Natural killer cell treated with Interleukin-12 subunit alpha and Interleukin-12 subunit beta and Interleukin-15 and Interleukin-18, amount 100 ng/mL, for 72 hours (primary cell): ENCODE results near the gene PLEKHG2. TPM values are rescaled to one million over a fixed set of nuclear protein-coding genes. Genes with fewer than 3 reads are reported as not detected.
A peak's percentile ranks its signal among the peaks of the same experiment; 100 is the strongest.

Experiments
- ATAC-seq, 2 donors: fragments of 150-1000 bp; cut with Tn5 transposase in 1 of 2; sonication (Bioruptor Pico), chemical (Tn5 transposase) in 1 of 2; 2 replicates each; pipeline ENCODE4 v1.10.0; 2021
- DNase-seq: peaks from one replicate; pipeline ENCODE4 v3.0.0; 2022; ENCODE audit warnings: low spot score
- H3K27ac Mint-ChIP-seq, 2 donors: 1 replicate in 1 of 2; 2 replicates in 1 of 2; pipeline ENCODE4 v1.8.0; 2022; ENCODE audit warnings: mixed read lengths in 2 of 2, mild to moderate bottlenecking in 1 of 2, moderate library complexity in 1 of 2
- H3K27me3 Mint-ChIP-seq, 2 donors: 1 replicate in 1 of 2; 2 replicates in 1 of 2; pipeline ENCODE4 v1.8.0; 2022; ENCODE audit warnings: mixed read lengths in 2 of 2
- H3K36me3 Mint-ChIP-seq: one replicate; pipeline ENCODE4 v1.8.0; 2022; ENCODE audit warnings: mixed read lengths
- H3K4me1 Mint-ChIP-seq, 2 donors: 1 replicate in 1 of 2; 2 replicates in 1 of 2; pipeline ENCODE4 v1.8.0; 2022; ENCODE audit warnings: low read depth in 2 of 2, mixed read lengths in 2 of 2, mild to moderate bottlenecking in 1 of 2
- H3K4me3 Mint-ChIP-seq: one replicate; pipeline ENCODE4 v1.8.0; 2022; ENCODE audit warnings: mixed read lengths
- H3K9me3 Mint-ChIP-seq: 2 replicates; pipeline ENCODE4 v1.8.0; 2022; ENCODE audit warnings: mixed read lengths
- total RNA-seq, 2 donors: library from RNA; stranded (reverse); gene quantifications; one replicate each; pipeline ENCODE4 v1.2.3, GENCODE V29; 2022

PLEKHG2 gene
- total RNA-seq, 2 donors from 2014 or later = 30.8 to 68.1 TPM

DNA sequence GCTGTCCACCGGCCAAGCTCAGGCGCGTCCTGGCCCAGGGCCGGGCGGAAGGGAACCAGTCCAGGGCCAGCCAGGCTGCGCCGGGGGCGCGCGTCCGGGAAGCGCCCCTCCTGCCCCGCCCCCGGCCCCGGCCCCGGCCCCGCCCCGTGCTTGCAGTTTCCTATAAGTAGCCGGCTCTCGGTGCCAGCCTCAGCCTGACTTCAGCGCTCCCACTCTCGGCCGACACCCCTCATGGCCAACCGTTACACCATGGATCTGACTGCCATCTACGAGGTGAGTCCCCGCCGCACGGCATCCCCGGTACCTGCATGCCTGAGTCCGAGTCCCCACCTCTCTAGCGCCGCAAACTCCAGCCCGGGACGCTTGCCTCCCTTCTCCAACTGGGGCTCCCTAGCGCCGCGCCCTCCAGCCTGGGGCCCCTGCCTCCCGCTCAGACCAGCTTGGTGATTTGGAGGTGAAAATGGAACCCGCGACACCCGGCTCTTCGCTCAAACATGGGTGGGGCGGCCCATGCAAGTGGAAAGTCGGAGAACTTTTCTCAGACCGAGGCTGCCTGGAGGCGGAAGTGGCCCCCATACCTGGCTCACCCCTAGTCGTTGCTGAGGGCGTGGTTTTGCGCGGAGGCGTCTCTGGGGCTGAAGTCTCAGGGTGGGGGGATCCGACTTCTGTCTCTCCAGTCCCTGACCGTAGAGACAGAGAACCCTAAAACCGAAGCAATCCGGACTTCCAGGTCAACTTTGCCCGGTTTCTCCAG lies 5.6 kb upstream of the PLEKHG2 start, which contains the start of gene ZFP36:
Gene ZFP36 (plus strand): TSS at position 192 of the 754 bp plus-strand sequence. CDS start 58 bp downstream, at position 250.
- DNase-seq (peak; percentile 85), ATAC-seq (peak; percentile 51 to 68)
- H3K36me3 Mint-ChIP-seq = peaks cover 6% of the 10 kb centered on the region
- no peaks in the 10 kb centered on the region for H3K9me3 Mint-ChIP-seq
- H3K27ac Mint-ChIP-seq = peak within 1 kb of the TSS; percentile 78 to 98
- H3K4me3 Mint-ChIP-seq = peak within 1 kb of the TSS; percentile 81
- H3K4me1 Mint-ChIP-seq = peaks cover 52 to 58% of the 10 kb centered on the region in 2 donors
- H3K27me3 Mint-ChIP-seq = no peaks in the 10 kb centered on the region

DNA sequence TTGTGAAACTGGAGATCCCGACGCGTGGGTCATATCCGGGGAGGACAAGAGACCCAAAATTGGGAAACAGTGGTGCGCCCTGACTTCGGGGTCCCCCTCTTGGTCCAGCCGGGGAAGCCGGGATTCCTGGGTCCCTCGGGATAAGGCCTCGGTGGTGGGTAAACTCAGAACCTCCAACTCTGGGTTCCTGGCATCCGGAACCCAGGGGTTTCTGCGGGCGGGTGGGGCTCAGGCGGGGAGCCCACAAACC lies 5.1 kb upstream of the PLEKHG2 start:
- Mint-ChIP-seq H3K4me3 (peak overlapping the region; percentile 81), H3K36me3 (peaks cover 6% of the 10 kb centered on the region), H3K27me3 (no peaks in the 10 kb centered on the region), H3K4me1 (peaks cover 52 to 57% of the 10 kb centered on the region in 2 donors), H3K9me3 (no peaks in the 10 kb centered on the region), H3K27ac (peak overlapping the region; percentile 78 to 98)
- ATAC-seq = no peak
- no peak for DNase-seq

DNA sequence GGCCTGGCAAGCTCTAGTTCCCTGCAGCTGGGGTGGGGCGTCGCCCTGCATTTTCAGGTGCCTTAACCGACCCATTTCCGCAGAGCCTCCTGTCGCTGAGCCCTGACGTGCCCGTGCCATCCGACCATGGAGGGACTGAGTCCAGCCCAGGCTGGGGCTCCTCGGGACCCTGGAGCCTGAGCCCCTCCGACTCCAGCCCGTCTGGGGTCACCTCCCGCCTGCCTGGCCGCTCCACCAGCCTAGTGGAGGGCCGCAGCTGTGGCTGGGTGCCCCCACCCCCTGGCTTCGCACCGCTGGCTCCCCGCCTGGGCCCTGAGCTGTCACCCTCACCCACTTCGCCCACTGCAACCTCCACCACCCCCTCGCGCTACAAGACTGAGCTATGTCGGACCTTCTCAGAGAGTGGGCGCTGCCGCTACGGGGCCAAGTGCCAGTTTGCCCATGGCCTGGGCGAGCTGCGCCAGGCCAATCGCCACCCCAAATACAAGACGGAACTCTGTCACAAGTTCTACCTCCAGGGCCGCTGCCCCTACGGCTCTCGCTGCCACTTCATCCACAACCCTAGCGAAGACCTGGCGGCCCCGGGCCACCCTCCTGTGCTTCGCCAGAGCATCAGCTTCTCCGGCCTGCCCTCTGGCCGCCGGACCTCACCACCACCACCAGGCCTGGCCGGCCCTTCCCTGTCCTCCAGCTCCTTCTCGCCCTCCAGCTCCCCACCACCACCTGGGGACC lies 4.6 kb upstream of the PLEKHG2 start:
- no peaks in the 10 kb centered on the region for H3K27me3 Mint-ChIP-seq
- peak overlapping the region; percentile 81 for H3K4me3 Mint-ChIP-seq
- peaks cover 6% of the 10 kb centered on the region for H3K36me3 Mint-ChIP-seq
- peak overlapping the region; percentile 78 to 98 for H3K27ac Mint-ChIP-seq
- no peak for ATAC-seq
- DNase-seq = no peak
- no peaks in the 10 kb centered on the region for H3K9me3 Mint-ChIP-seq
- H3K4me1 Mint-ChIP-seq = peaks cover 47 to 52% of the 10 kb centered on the region in 2 donors

DNA sequence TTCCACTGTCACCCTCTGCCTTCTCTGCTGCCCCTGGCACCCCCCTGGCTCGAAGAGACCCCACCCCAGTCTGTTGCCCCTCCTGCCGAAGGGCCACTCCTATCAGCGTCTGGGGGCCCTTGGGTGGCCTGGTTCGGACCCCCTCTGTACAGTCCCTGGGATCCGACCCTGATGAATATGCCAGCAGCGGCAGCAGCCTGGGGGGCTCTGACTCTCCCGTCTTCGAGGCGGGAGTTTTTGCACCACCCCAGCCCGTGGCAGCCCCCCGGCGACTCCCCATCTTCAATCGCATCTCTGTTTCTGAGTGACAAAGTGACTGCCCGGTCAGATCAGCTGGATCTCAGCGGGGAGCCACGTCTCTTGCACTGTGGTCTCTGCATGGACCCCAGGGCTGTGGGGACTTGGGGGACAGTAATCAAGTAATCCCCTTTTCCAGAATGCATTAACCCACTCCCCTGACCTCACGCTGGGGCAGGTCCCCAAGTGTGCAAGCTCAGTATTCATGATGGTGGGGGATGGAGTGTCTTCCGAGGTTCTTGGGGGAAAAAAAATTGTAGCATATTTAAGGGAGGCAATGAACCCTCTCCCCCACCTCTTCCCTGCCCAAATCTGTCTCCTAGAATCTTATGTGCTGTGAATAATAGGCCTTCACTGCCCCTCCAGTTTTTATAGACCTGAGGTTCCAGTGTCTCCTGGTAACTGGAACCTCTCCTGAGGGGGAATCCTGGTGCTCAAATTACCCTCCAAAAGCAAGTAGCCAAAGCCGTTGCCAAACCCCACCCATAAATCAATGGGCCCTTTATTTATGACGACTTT lies 3.9 kb upstream of the PLEKHG2 start:
- no peak for ATAC-seq
- DNase-seq = no peak
- Mint-ChIP-seq H3K36me3 (peaks cover 6% of the 10 kb centered on the region), H3K9me3 (no peaks in the 10 kb centered on the region), H3K4me3 (peak overlapping the region; percentile 81), H3K27me3 (no peaks in the 10 kb centered on the region), H3K27ac (peak overlapping the region; percentile 78 to 98), H3K4me1 (peaks cover 47 to 52% of the 10 kb centered on the region in 2 donors)

DNA sequence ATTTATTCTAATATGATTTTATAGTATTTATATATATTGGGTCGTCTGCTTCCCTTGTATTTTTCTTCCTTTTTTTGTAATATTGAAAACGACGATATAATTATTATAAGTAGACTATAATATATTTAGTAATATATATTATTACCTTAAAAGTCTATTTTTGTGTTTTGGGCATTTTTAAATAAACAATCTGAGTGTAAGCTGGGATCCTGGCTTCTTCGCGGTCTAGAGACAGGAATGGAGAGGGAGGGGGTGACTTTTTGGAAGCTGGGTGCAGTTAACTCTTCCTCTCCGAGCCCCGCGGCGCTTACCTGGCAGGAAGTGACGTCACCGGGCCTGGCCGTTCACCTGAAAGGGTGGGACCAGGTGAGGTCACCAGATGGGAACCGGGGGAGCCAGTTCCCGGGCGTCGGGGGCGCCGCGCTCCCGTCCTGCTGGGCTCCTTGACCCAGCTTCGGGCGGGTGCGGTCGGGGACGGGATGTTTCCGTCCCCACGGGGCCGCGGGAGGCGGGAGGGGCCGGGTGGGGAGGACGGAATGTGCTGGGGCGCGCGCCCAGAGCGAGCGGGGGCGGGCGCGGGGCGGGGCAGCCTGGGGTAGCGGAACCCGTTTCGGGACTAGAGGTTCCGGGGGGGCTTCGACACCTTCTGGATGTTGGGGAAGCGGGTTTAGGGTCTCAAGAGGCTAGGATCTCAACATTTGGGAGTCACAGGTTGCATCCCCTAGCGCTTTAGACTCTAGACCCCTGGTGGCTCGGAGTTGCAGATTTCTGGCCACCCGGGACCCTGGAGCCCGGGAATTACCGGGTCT lies 3.1 kb upstream of the PLEKHG2 start:
- peak; percentile 2 to 13 for ATAC-seq
- Mint-ChIP-seq H3K27ac (peak overlapping the region; percentile 78 to 98), H3K27me3 (no peaks in the 10 kb centered on the region), H3K4me3 (peak overlapping the region; percentile 81), H3K4me1 (peaks cover 55 to 56% of the 10 kb centered on the region in 2 donors), H3K36me3 (peaks cover 6% of the 10 kb centered on the region), H3K9me3 (no peaks in the 10 kb centered on the region)
- peak; percentile 79 for DNase-seq

DNA sequence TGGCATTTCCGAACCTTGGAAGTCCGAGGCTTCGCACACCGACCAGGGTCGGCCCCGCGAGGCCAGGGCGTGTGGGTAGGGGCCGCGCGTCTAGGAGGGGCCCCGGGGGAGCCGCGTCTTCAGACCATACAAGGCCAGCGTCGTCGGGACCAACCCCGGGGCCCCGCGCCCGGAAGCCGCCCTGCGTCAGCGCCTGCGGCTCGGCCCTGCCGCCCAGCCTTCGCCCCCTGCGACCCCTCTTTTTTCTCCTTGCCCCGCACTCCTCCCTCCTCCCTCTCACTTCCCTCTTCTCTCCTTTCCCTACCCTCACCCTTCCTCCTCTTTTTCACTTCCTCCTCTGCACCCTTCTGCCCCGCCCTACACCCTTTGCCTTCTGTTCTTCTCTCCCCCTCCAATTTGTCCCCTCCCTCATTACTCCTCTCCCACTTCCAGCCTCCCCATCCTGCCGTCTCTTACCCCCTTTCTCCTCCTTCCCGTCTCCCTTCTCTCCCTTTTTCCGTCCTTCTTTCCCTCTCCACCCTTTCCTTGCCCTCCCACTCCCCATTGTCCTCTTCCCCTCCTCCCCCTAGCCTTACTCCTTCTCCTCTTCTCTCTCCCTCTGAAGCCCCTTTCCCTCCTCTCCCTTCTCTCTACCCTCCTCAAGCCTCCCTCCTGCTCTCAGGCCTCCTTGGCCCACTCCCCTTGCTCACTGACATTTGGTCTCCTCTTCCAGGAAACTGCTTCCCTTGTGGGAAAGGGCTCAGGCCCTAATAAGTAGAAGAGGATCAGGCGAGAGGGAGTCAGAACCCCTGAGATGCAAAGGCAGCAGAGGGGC lies 2.2 kb upstream of the PLEKHG2 start:
- H3K4me1 Mint-ChIP-seq = peaks cover 58 to 59% of the 10 kb centered on the region in 2 donors
- peak overlapping the region; percentile 81 for H3K4me3 Mint-ChIP-seq
- H3K9me3 Mint-ChIP-seq = no peaks in the 10 kb centered on the region
- peaks cover 6% of the 10 kb centered on the region for H3K36me3 Mint-ChIP-seq
- DNase-seq (peak; percentile 77), ATAC-seq (peak in 1 of 2 donors; percentile 37)
- no peaks in the 10 kb centered on the region for H3K27me3 Mint-ChIP-seq
- H3K27ac Mint-ChIP-seq = peak overlapping the region; percentile 78 to 98

DNA sequence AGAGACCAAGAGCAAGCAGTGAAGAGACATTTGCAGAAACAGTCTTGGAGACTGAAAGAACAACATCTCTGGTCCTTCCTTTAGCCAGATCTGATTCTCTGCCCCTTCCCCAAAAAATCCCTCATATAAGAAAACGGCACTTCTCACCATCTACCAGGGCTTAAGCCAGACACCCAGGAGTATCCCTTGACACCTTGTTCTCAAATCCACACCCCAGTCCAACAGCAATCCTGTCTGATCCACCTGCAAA lies 1.7 kb upstream of the PLEKHG2 start:
- peak overlapping the region; percentile 81 for H3K4me3 Mint-ChIP-seq
- no peak for DNase-seq
- H3K4me1 Mint-ChIP-seq = peaks cover 59 to 62% of the 10 kb centered on the region in 2 donors

DNA sequence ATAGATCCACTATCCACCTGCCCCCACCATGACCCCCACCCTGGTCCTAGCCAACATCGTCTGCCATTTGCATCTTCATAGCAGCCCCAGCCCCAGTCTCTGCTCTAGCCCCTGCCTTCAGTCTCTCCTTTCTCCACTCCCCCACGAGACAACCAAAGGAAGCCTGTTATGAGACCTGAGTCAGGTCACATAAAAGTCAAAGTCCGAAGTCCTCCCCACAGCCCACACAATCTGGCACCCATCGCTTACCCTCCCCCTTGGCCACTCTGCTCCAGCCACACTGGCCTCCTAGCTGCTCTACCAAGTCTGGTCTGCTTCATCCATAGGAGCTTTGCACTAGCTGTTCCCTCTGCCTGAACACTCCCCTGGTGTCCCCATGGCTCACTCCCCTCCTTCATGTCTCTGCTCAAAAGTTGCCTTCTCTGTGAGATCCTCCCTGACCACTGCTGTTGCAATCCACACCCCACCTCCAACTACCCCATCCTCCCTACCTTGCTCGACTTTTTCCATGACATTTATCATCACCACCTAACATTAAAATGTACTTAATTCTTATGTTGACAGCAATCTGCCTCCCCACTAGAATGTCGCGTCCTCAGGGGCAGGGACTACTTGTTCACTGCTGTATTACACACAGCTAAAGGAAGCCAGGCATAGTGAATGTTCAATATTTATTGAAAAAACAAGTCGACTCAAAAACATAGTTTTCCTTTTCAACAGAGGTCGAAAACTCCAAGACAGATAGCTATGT lies 1.2 kb upstream of the PLEKHG2 start:
- peaks cover 56 to 59% of the 10 kb centered on the region in 2 donors for H3K4me1 Mint-ChIP-seq
- DNase-seq (no peak), ATAC-seq (no peak)
- H3K9me3 Mint-ChIP-seq = no peaks in the 10 kb centered on the region
- peak overlapping the region; percentile 78 to 98 for H3K27ac Mint-ChIP-seq
- H3K4me3 Mint-ChIP-seq = peak overlapping the region; percentile 81
- peaks cover 6% of the 10 kb centered on the region for H3K36me3 Mint-ChIP-seq
- no peaks in the 10 kb centered on the region for H3K27me3 Mint-ChIP-seq

More for the DNA sequence above, 1.7 kb upstream of the PLEKHG2 start:
- no peak for ATAC-seq
- H3K27me3 Mint-ChIP-seq = no peaks in the 10 kb centered on the region
- H3K9me3 Mint-ChIP-seq = no peaks in the 10 kb centered on the region
- peaks cover 6% of the 10 kb centered on the region for H3K36me3 Mint-ChIP-seq
- peak overlapping the region; percentile 78 to 98 for H3K27ac Mint-ChIP-seq

DNA sequence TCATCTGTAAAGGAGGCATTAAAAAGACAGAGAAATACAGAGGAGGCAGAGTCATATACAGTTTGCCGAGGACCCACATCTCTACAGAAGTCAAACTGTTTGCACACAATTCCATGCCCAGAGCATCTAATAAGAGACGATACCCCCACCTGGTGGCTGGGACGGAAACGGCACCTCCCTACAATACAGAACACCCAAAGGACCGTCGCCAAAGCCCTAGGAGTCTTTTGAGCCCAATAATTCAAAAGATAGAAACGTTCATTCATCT lies 703 bp upstream of the PLEKHG2 start:
- H3K4me3 Mint-ChIP-seq = peak overlapping the region; percentile 81
- peak overlapping the region; percentile 78 to 98 for H3K27ac Mint-ChIP-seq
- peak; percentile 87 for DNase-seq
- H3K27me3 Mint-ChIP-seq = no peaks in the 10 kb centered on the region
- ATAC-seq = peak; percentile 62 to 71
- H3K4me1 Mint-ChIP-seq = peaks cover 53 to 56% of the 10 kb centered on the region in 2 donors
- no peaks in the 10 kb centered on the region for H3K9me3 Mint-ChIP-seq
- H3K36me3 Mint-ChIP-seq = peaks cover 6% of the 10 kb centered on the region

DNA sequence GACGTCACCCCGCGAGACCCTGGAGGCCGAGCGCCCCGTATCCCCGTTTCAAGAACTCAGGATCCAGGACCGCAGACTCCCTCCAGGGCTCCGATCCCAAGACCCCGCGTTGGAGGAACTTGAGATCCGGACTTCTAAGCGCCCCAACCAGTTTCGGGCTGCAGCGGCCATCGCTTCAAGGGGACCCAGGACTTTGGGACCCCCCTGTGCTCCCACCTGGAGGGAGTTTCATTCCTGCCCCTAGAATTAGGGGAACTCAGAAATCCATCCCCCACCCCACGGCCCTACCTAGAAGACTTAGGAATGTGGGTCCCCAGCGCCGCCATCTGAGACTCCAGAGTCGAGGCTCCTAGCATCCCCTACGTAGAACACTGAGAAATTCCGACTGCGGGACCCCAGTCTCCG lies 400 bp downstream of the PLEKHG2 start:
- Mint-ChIP-seq H3K4me3 (peak overlapping the region; percentile 81), H3K36me3 (peaks cover 6% of the 10 kb centered on the region), H3K27me3 (no peaks in the 10 kb centered on the region), H3K9me3 (no peaks in the 10 kb centered on the region), H3K27ac (peak overlapping the region in 1 of 2 donors; percentile 78), H3K4me1 (peaks cover 50 to 52% of the 10 kb centered on the region in 2 donors)
- ATAC-seq = no peak
- DNase-seq = no peak

DNA sequence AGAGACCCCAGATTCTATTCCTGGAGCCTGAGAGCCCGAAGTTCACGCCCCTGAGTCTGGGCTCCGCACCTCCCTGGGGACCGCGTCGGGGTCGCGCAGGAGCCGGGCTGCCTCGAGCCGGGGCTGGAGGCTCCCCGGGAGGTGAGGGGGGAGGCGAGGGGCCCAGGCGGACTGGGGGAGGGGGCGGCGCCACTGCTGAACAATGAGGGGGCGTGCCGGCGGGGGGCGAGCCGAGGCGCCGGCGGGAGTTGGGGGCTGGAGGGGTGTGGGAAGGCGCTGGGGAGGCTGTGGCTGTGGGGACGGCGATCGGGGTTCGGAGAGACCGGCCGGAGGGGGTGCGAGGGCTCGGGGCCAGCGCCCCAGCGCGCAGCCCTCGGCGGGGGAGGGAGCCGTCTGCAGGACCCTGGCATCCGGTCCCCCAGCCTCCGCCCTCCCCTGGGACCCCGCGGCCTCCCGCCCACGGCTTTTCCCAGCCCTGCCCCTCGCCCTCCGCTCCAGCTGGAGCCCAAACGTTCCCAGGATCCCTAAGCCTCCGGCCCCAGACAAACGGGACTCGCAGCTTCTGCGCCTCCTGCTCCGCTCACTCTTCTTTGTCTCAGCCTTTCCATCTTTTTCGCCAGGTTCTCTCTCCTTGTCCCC lies 922 bp downstream of the PLEKHG2 start:
- Mint-ChIP-seq H3K4me3 (peak overlapping the region; percentile 81), H3K9me3 (no peaks in the 10 kb centered on the region), H3K36me3 (peaks cover 6% of the 10 kb centered on the region), H3K27ac (peak overlapping the region; percentile 76 to 78), H3K27me3 (no peaks in the 10 kb centered on the region), H3K4me1 (peaks cover 45 to 46% of the 10 kb centered on the region in 2 donors)
- DNase-seq (no peak), ATAC-seq (no peak)
